Breast epithelium (tissue), 4 donors: ENCODE measurements around the gene LRRC4. TPM values are rescaled to one million over a fixed set of nuclear protein-coding genes. Genes with fewer than 3 reads are reported as not detected.

Experiments
- DNase-seq, 2 donors: peaks; one replicate each; pipeline ENCODE4 v3.0.0-alpha.2; 2019; ENCODE audit warnings: low spot score in 2 of 2
- H3K27ac ChIP-seq, 2 donors: fragments of 200-600 bp; sonication (generic) in 1 of 2; one replicate each; pipeline ENCODE4 v1.5.1; 2016 to 2019; ENCODE audit warnings: mild to moderate bottlenecking in 1 of 2
- H3K27me3 ChIP-seq, 2 donors: fragments of 200-600 bp; sonication (generic) in 1 of 2; one replicate each; pipeline versions ENCODE4 v1.5.1 to v1.6.0; 2017 to 2019; ENCODE audit warnings: control low read depth in 1 of 2, mild to moderate bottlenecking in 1 of 2
- H3K36me3 ChIP-seq: fragments of 200-600 bp; one replicate; pipeline ENCODE4 v1.5.1; 2019
- H3K4me1 ChIP-seq, 2 donors: fragments of 200-600 bp; sonication (generic); one replicate each; pipeline ENCODE4 v1.5.1; 2016 to 2019; ENCODE audit warnings: control low read depth in 1 of 2
- H3K4me3 ChIP-seq, 3 donors: fragments of 200-600 bp; sonication (generic); 1 replicate in 2 of 3; 2 replicates in 1 of 3; pipeline ENCODE4 v1.5.1; 2016 to 2019; ENCODE audit warnings: mild to moderate bottlenecking in 3 of 3, moderate library complexity in 2 of 3
- H3K9me3 ChIP-seq, 2 donors: fragments of 200-600 bp; sonication (generic) in 1 of 2; one replicate each; pipeline ENCODE4 v1.5.1; 2016 to 2019; ENCODE audit warnings: control low read depth in 1 of 2
- POLR2A ChIP-seq: fragments of 450-650 bp; IDR thresholded peaks from one replicate; pipeline ENCODE4 v1.6.1; 2016; ENCODE audit warnings: antibody characterized with exemption, mild to moderate bottlenecking, moderate library complexity
- POLR2AphosphoS5 ChIP-seq, 3 donors: sonication (generic); formaldehyde crosslinking; IDR thresholded peaks; one replicate each; pipeline ENCODE4 v1.6.1; 2017; ENCODE audit warnings: antibody characterized with exemption in 3 of 3
- intact Hi-C: fragments of 100-400 bp; cut with DNase I; formaldehyde crosslinking; loops from one replicate; pipeline ENCODE4 v1.15.1; 2023; ENCODE audit warnings: low total_unique reads
- total RNA-seq, 3 donors: library from RNA; depleted of rRNA; stranded (reverse); fragments of >200 nt; gene quantifications; one replicate each; pipeline ENCODE4 v1.1.0, GENCODE V29; 2016
- TF ChIP-seq, protein P1 (sequence below), 3 donors: fragments of 450-650 bp; IDR thresholded peaks; one replicate each; pipeline ENCODE4 v1.5.1; 2016 to 2017; ENCODE audit warnings: antibody characterized with exemption in 3 of 3, mild to moderate bottlenecking in 3 of 3, moderate library complexity in 3 of 3

LRRC4 gene
- total RNA-seq, 3 donors from 2014 or later: 0.33 to 3.2 (median 1.6) TPM

GRCh38 chr7:128071376-128071775 lies 40.1 kb upstream of the LRRC4 start:
- no peak overlapping the region for H3K27ac ChIP-seq
- H3K9me3 ChIP-seq: no peaks in the 10 kb centered on the region
- H3K27me3 ChIP-seq: no peaks in the 10 kb centered on the region
- intact Hi-C loops: no loop called here
- no peak overlapping the region for H3K4me3 ChIP-seq
- DNase-seq: no peak
- H3K36me3 ChIP-seq: no peaks in the 10 kb centered on the region
- H3K4me1 ChIP-seq: no peaks in the 10 kb centered on the region
- no peak for TF ChIP-seq POLR2A
- TF ChIP-seq, protein P1, sequence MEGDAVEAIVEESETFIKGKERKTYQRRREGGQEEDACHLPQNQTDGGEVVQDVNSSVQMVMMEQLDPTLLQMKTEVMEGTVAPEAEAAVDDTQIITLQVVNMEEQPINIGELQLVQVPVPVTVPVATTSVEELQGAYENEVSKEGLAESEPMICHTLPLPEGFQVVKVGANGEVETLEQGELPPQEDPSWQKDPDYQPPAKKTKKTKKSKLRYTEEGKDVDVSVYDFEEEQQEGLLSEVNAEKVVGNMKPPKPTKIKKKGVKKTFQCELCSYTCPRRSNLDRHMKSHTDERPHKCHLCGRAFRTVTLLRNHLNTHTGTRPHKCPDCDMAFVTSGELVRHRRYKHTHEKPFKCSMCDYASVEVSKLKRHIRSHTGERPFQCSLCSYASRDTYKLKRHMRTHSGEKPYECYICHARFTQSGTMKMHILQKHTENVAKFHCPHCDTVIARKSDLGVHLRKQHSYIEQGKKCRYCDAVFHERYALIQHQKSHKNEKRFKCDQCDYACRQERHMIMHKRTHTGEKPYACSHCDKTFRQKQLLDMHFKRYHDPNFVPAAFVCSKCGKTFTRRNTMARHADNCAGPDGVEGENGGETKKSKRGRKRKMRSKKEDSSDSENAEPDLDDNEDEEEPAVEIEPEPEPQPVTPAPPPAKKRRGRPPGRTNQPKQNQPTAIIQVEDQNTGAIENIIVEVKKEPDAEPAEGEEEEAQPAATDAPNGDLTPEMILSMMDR (IDR thresholded peaks at IDR 0.05): no peak
- no peak for TF ChIP-seq POLR2AphosphoS5 (IDR thresholded peaks at IDR 0.05)

GRCh38 chr7:128069373-128070364 lies 38.4 kb upstream of the LRRC4 start:
- no peaks in the 10 kb centered on the region for H3K9me3 ChIP-seq
- no peak overlapping the region for H3K27ac ChIP-seq
- DNase-seq: no peak
- H3K36me3 ChIP-seq: no peaks in the 10 kb centered on the region
- H3K27me3 ChIP-seq: no peaks in the 10 kb centered on the region
- intact Hi-C loops: no loop called here
- TF ChIP-seq, protein P1 (IDR thresholded peaks at IDR 0.05): no peak
- TF ChIP-seq POLR2A (no peak), POLR2AphosphoS5 (IDR thresholded peaks at IDR 0.05) (no peak)
- H3K4me1 ChIP-seq: no peaks in the 10 kb centered on the region
- no peak overlapping the region for H3K4me3 ChIP-seq

- no peaks in the 10 kb centered on the region for H3K4me1 ChIP-seq
- no peaks in the 10 kb centered on the region for H3K9me3 ChIP-seq
- DNase-seq: no peak
- no peak overlapping the region for H3K4me3 ChIP-seq
- TF ChIP-seq, protein P1 (IDR thresholded peaks at IDR 0.05): no peak
- TF ChIP-seq POLR2AphosphoS5 (IDR thresholded peaks at IDR 0.05): no peak
- TF ChIP-seq POLR2A: no peak
- intact Hi-C loops: no loop called here
- no peaks in the 10 kb centered on the region for H3K27me3 ChIP-seq
- H3K27ac ChIP-seq: no peak overlapping the region
- no peaks in the 10 kb centered on the region for H3K36me3 ChIP-seq
These were observed 37.5 kb upstream of the LRRC4 start for GRCh38 chr7:128068785-128069184.

DNA sequence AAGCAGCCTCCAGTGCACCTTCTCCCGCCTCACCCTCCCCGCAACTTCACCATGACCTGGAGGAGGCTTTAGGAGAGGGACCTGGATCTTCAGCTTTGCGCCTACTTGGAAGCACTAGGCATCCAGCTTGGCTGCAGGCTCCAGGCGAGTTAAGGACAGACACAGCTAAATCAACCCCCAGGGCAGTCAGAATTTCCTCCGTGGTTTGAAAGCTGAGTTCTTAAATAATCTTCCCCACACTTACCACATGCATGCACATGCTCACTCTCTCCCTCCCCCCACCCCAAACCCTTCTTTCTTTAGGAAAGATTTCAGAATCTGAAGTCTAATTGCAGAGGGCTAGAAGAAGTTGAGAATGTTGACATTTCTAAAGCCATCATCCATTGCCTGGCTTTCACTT lies 36.7 kb upstream of the LRRC4 start:
- no peaks in the 10 kb centered on the region for H3K9me3 ChIP-seq
- intact Hi-C loops: no loop called here
- H3K27ac ChIP-seq: no peak overlapping the region
- H3K27me3 ChIP-seq: no peaks in the 10 kb centered on the region
- H3K4me3 ChIP-seq: no peak overlapping the region
- no peaks in the 10 kb centered on the region for H3K36me3 ChIP-seq
- H3K4me1 ChIP-seq: no peaks in the 10 kb centered on the region
- TF ChIP-seq, protein P1 (IDR thresholded peaks at IDR 0.05): no peak
- TF ChIP-seq POLR2A (no peak), POLR2AphosphoS5 (IDR thresholded peaks at IDR 0.05) (no peak)
- DNase-seq: no peak

- TF ChIP-seq, protein P1 (IDR thresholded peaks at IDR 0.05): no peak
- TF ChIP-seq POLR2A (no peak), POLR2AphosphoS5 (IDR thresholded peaks at IDR 0.05) (no peak)
- no peak for DNase-seq
- intact Hi-C loops: no loop called here
- no peak overlapping the region for H3K27ac ChIP-seq
- H3K36me3 ChIP-seq: no peaks in the 10 kb centered on the region
- no peaks in the 10 kb centered on the region for H3K4me1 ChIP-seq
- no peaks in the 10 kb centered on the region for H3K27me3 ChIP-seq
- no peaks in the 10 kb centered on the region for H3K9me3 ChIP-seq
- H3K4me3 ChIP-seq: no peak overlapping the region
These were observed 35.6 kb upstream of the LRRC4 start for GRCh38 chr7:128066858-128067257.
